ELR (cell line): ENCODE results near the gene OPCML.

Experiments
- DNase-seq: peaks from one replicate; pipeline ENCODE4 v3.0.0-alpha.2; 2015; ENCODE audit warnings: low read depth

Gene OPCML

GRCh38 chr11:133541021-133541719, 8.9 kb upstream of the OPCML start:
- no peak for DNase-seq

- no peak for DNase-seq
Observed at GRCh38 chr11:133536198-133536597, 3.9 kb upstream of the OPCML start.

- DNase-seq: no peak
Observed at GRCh38 chr11:133533205-133533604, 904 bp upstream of the OPCML start.

- DNase-seq: no peak
Observed at GRCh38 chr11:133531458-133531857, 843 bp downstream of the OPCML start.

GRCh38 chr11:133530501-133530835, 1.8 kb downstream of the OPCML start:
- DNase-seq: no peak

- no peak for DNase-seq
Observed at GRCh38 chr11:133529807-133530500, 2.3 kb downstream of the OPCML start.

- no peak for DNase-seq
Observed at GRCh38 chr11:133526790-133527189, 5.5 kb downstream of the OPCML start.

GRCh38 chr11:133525976-133526375, 6.3 kb downstream of the OPCML start:
- no peak for DNase-seq

GRCh38 chr11:133524488-133524887, 7.8 kb downstream of the OPCML start:
- DNase-seq: no peak

GRCh38 chr11:133522344-133522743, 10.0 kb downstream of the OPCML start:
- DNase-seq: no peak

GRCh38 chr11:133521502-133521901, 10.8 kb downstream of the OPCML start:
- DNase-seq: no peak

- no peak for DNase-seq
Observed at GRCh38 chr11:133520707-133521106, 11.6 kb downstream of the OPCML start.

GRCh38 chr11:133519560-133519959, 12.7 kb downstream of the OPCML start:
- DNase-seq: no peak

GRCh38 chr11:133518702-133519264, 13.5 kb downstream of the OPCML start:
- DNase-seq: no peak

GRCh38 chr11:133516845-133517244, 15.5 kb downstream of the OPCML start:
- no peak for DNase-seq

- DNase-seq: no peak
Observed at GRCh38 chr11:133515107-133515506, 17.2 kb downstream of the OPCML start.

GRCh38 chr11:133509924-133510697, 22.2 kb downstream of the OPCML start:
- DNase-seq: no peak

GRCh38 chr11:133508468-133508867, 23.8 kb downstream of the OPCML start:
- no peak for DNase-seq

GRCh38 chr11:133507185-133507584, 25.1 kb downstream of the OPCML start:
- no peak for DNase-seq

GRCh38 chr11:133506551-133507094, 25.7 kb downstream of the OPCML start:
- no peak for DNase-seq

- no peak for DNase-seq
Observed at GRCh38 chr11:133506023-133506422, 26.3 kb downstream of the OPCML start.

- no peak for DNase-seq
Observed at GRCh38 chr11:133504906-133505305, 27.4 kb downstream of the OPCML start.

- no peak for DNase-seq
Observed at GRCh38 chr11:133503776-133504175, 28.5 kb downstream of the OPCML start.
